Adrenal gland (tissue), 12 donors: ENCODE data around the gene PELI2. TPM values are rescaled to one million over a fixed set of nuclear protein-coding genes. Genes with fewer than 3 reads are reported as not detected.

Source experiments
- DNase-seq, 7 donors: peaks; one replicate each; pipeline ENCODE4 v3.0.0-alpha.2; 2019 to 2020
- H3K27ac ChIP-seq, 5 donors: fragments of 200-600 bp; sonication (generic) in 4 of 5; 1 replicate in 3 of 5; 2 replicates in 2 of 5; pipeline versions ENCODE4 v1.5.1 to v1.8.0; 2016 to 2020; ENCODE audit warnings: mild to moderate bottlenecking in 1 of 5
- H3K27me3 ChIP-seq: fragments of 200-600 bp; 2 replicates; pipeline ENCODE4 v1.8.0; 2021
- H3K36me3 ChIP-seq, 2 donors: fragments of 200-600 bp; replicated peaks in 1 of 2; 1 replicate in 1 of 2; 2 replicates in 1 of 2; pipeline versions ENCODE4 v1.5.1 to v1.8.0; 2018 to 2022
- H3K4me1 ChIP-seq, 2 donors: fragments of 200-600 bp; replicated peaks in 1 of 2; 1 replicate in 1 of 2; 2 replicates in 1 of 2; pipeline versions ENCODE4 v1.5.1 to v1.8.0; 2018 to 2021
- H3K4me3 ChIP-seq, 4 donors: fragments of 200-600 bp; sonication (generic) in 3 of 4; one replicate each; pipeline ENCODE4 v1.5.1; 2016 to 2018
- H3K9me3 ChIP-seq, 3 donors: fragments of 200-600 bp; sonication (generic) in 1 of 3; replicated peaks in 1 of 3; 1 replicate in 2 of 3; 2 replicates in 1 of 3; pipeline versions ENCODE4 v1.5.1 to v1.8.0; 2016 to 2021
- POLR2A ChIP-seq, 2 donors: fragments of 450-650 bp; IDR thresholded peaks; one replicate each; pipeline ENCODE4 v1.6.1; 2017; ENCODE audit warnings: antibody characterized with exemption in 2 of 2, mild to moderate bottlenecking in 2 of 2, moderate library complexity in 1 of 2
- WGBS, 4 donors: extraction: QIAGEN DNeasy Blood & Tissue Kit in 2 of 4; methylation state at CpG; one replicate each; pipeline versions ENCODE4 v1.1.5 to v1.1.7; 2013 to 2017; 5-methylcytosine and 5-hydroxymethylcytosine counted together
- intact Hi-C, 2 donors: fragments of 100-400 bp; cut with DNase I; formaldehyde crosslinking; loops; one replicate each; pipeline versions ENCODE4 v1.14.1 to v1.15.0; 2022 to 2023
- polyA plus RNA-seq, 3 donors: library from polyadenylated mRNA; stranded (reverse); fragments of 200-250 nt in 2 of 3; fragments of 350-450 nt in 1 of 3; fragmentation: Illumina TruSeq in 1 of 3; extraction: RNeasy Lipid Tissue Mini Kit (QIAGEN cat#74804) in 1 of 3; gene quantifications; one replicate each; pipeline ENCODE4 v1.2.3, GENCODE V29; 2013 to 2014
- total RNA-seq, 9 donors: library from RNA; depleted of rRNA in 4 of 9; stranded (reverse); fragments of >200 nt in 4 of 9; fragments of 120-200 nt in 1 of 9; fragmentation: NEBNext Ultra II Directional in 1 of 9; extraction: Animal tissue kit (Norgen Biotek cat#: 25700) in 1 of 9; gene quantifications; one replicate each; pipeline versions ENCODE4 v1.1.0 to v1.2.4, GENCODE V29; 2013 to 2023
- TF ChIP-seq, protein P1 (sequence below), 6 experiments: fragments of 450-650 bp in 4 of 6; fragments of 200-600 bp in 2 of 6; sonication (generic) in 1 of 6; IDR thresholded peaks; 1 replicate in 5 of 6; 2 replicates in 1 of 6; pipeline versions ENCODE4 v1.5.1 to v1.8.0; 2016 to 2021; ENCODE audit warnings: antibody characterized with exemption in 6 of 6, mild to moderate bottlenecking in 2 of 6, moderate library complexity in 1 of 6
- donor health status: healthy with polysubstance abuse.
- donor health status: Bipolar disorder and iron deficiency.
- donor health status: DM: yes; HTN: yes; CAD: no.
- donor health status: DM: no; HTN: no; CAD: no.
- donor health status: DM: no; HTN: no; CAD: no.
- donor health status: DM: yes; HTN: yes; CAD: no.

The PELI2 gene
- total and polyA plus RNA-seq, 12 donors: 1.4 to 14.1 (median 5.9) TPM

GRCh38 chr14:56216626-56217379, 98.6 kb downstream of the PELI2 start:
- intact Hi-C loops: no loop called here
- Histone ChIP-seq H3K4me3 (no peak overlapping the region), H3K36me3 (no peaks in the 10 kb centered on the region), H3K9me3 (no peaks in the 10 kb centered on the region), H3K4me1 (peaks cover 7 to 21% of the 10 kb centered on the region in 2 donors), H3K27me3 (no peaks in the 10 kb centered on the region), H3K27ac (no peak overlapping the region)
- DNase-seq: peak; percentile 30 to 71 (median 53)
- 24 to 42% (median 39%) methylated on average over 4 to 5 of the region's 5 CpGs for WGBS, 4 donors
- no peak for TF ChIP-seq POLR2A (IDR thresholded peaks at IDR 0.05)
- TF ChIP-seq, protein P1, sequence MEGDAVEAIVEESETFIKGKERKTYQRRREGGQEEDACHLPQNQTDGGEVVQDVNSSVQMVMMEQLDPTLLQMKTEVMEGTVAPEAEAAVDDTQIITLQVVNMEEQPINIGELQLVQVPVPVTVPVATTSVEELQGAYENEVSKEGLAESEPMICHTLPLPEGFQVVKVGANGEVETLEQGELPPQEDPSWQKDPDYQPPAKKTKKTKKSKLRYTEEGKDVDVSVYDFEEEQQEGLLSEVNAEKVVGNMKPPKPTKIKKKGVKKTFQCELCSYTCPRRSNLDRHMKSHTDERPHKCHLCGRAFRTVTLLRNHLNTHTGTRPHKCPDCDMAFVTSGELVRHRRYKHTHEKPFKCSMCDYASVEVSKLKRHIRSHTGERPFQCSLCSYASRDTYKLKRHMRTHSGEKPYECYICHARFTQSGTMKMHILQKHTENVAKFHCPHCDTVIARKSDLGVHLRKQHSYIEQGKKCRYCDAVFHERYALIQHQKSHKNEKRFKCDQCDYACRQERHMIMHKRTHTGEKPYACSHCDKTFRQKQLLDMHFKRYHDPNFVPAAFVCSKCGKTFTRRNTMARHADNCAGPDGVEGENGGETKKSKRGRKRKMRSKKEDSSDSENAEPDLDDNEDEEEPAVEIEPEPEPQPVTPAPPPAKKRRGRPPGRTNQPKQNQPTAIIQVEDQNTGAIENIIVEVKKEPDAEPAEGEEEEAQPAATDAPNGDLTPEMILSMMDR (IDR thresholded peaks at IDR 0.05): no peak

DNA sequence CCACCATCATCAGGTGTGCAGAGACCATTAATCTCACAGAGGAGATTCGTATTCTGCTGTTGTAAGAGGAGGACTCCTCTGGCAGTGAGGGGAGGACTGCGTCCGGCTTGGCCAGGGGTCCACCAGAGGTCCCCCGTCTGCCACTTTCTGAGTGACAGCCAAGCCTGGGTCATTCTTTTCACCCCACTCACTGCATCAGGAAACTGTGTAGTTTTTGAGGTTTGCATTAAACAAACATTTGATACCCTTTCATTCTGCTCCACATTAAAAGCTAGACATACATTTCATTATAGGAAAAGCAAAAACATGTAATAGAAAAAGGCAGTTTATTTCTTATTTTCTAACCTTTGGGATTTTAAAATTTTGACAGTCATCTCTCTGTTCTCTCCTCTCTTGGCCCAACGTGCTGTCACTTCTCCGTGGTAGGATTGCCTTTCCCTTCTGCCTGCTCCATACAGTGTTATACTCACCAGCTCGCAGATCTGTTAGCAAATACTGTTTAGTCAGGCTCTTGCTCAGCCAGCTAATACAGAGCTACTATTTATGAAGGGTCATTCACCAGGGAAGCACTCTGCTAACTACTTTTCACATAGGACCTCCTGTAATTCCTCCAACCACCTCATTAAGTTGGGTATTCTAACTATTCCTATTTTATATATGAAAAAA, 99.3 kb downstream of the PELI2 start:
- H3K4me3 ChIP-seq: no peak overlapping the region
- no peaks in the 10 kb centered on the region for H3K36me3 ChIP-seq
- DNase-seq: no peak
- 64 to 76% (median 69%) methylated on average over 6 to 7 of the region's 7 CpGs for WGBS, 4 donors
- no peaks in the 10 kb centered on the region for H3K9me3 ChIP-seq
- TF ChIP-seq, protein P1 (IDR thresholded peaks at IDR 0.05): no peak
- TF ChIP-seq POLR2A (IDR thresholded peaks at IDR 0.05): no peak
- peaks cover 7 to 21% of the 10 kb centered on the region in 2 donors for H3K4me1 ChIP-seq
- H3K27ac ChIP-seq: no peak overlapping the region
- intact Hi-C loops: no loop called here
- no peaks in the 10 kb centered on the region for H3K27me3 ChIP-seq

DNA sequence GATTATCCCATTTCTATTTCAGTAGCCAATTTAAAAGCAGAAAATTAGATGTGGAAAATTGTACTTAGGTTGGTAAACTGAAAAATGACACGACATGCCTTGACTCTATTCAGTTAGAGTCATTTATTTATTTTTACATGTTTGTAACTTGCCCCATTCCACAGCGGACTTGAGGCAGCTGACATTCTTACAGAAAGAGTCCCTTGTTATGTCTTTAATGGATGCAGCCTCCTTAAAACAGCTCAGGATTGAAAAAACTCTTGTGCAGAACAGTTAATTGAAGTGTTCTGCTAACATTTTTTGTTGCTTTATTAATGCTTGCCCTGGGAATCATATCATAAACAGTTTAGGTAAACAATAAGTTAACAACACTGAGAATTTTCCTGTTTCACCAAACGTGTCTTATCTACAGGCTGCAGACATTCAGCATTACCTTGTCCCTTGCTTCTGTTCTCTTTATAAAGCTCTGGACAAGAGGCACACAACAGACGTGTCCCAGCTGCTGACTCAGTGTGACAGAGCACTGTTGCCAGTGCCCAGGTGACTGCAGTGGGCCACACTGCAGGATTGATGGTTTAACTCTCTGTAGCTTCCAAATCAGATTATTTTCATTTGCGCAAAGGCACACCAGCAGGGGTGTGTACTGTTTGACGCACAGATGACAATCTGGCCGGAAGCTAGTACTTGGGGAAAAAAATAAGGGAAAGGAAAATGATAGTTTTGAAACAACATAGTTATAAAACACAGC, 101.6 kb downstream of the PELI2 start:
- Histone ChIP-seq H3K27me3 (no peaks in the 10 kb centered on the region), H3K36me3 (no peaks in the 10 kb centered on the region), H3K27ac (no peak overlapping the region), H3K4me3 (no peak overlapping the region), H3K4me1 (peaks cover 7 to 21% of the 10 kb centered on the region in 2 donors), H3K9me3 (no peaks in the 10 kb centered on the region)
- intact Hi-C loops: no loop called here
- WGBS, 4 donors: 58 to 70% (median 66%) methylated on average over 7 of the region's 7 CpGs
- TF ChIP-seq, protein P1 (IDR thresholded peaks at IDR 0.05): no peak
- no peak for TF ChIP-seq POLR2A (IDR thresholded peaks at IDR 0.05)
- DNase-seq: peak in 1 of 7 donors; percentile 71
